Activated CD4-positive, alpha-beta T cell treated with anti-CD3 and anti-CD28 coated beads, Interleukin-2, amount 50 U/mL, for 1 hour (primary cell): Measurements from ENCODE around the gene FAM83E.
"Not testable (repeated sequence)": the region's sequence is repeated elsewhere in the genome, so short reads cannot be mapped to it uniquely, and the experiment has no call there.

Experiments used
- DNase-seq: peaks from one replicate; pipeline ENCODE4 v3.0.0-alpha.2; 2020

Gene FAM83E

DNA sequence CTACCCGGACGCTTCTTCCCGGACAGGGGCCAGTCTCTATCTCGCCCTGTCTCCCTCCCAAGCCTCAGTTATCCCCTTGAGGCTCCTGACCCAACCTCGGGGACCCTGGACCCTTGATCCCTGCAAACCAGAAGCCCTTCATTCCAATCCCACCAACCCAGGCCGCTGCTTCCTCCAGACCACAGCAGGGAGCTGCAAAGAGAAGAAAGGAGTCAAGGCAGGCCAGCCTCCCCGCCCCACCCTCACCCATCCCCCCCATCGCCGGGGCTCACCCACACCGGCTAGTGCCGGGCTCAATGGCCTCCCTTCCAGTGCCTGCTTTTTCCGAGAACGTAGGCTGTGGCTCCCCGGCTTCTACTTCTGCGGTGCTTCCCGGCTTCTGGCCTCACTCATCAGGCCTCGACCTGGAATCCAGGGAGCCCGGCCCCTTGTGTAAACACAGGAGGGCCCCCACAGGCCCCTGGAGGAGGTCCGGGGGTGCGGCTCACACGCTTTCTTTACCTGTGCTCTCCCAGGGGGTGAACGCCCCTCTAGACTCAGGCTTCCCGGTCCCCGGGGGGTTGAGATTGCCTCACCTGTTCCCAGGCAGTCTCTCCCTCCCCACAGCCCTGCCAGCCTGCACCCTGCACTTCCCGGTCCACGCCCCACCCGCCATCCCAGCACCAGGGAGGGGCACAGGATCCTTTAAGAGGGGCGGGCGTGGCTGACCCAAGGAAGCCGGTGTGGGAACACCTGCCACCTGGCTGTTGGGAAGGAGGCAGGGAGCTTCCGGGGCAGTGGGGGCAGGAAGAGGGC, at the start of gene FAM83E:
TSS of gene FAM83E (minus strand) at position 641 of the 795 bp plus-strand sequence. CDS start 1,704 bp downstream, outside the sequence.
- DNase-seq = no peak

DNA sequence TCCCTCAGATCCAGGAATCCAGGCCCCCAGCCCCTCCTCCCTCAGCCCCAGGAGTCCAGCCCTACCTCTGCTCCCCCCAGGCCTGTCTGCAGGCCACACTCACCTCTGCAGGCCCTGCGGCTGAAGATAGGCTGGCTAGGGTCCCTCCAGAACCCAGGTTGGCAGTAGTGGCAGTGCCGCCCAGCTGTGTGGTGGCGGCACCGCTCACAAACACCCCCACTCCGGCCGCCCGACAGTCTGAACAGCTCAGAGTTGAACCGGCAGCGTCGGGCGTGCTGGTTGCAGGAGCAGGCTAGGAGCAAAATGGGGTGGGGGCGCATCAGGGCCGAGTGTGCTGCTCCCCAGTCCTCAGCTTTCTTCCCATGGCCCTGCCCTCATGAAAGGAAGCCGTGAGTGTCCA, 49.6 kb upstream of the FAM83E start:
- DNase-seq = no peak

DNA sequence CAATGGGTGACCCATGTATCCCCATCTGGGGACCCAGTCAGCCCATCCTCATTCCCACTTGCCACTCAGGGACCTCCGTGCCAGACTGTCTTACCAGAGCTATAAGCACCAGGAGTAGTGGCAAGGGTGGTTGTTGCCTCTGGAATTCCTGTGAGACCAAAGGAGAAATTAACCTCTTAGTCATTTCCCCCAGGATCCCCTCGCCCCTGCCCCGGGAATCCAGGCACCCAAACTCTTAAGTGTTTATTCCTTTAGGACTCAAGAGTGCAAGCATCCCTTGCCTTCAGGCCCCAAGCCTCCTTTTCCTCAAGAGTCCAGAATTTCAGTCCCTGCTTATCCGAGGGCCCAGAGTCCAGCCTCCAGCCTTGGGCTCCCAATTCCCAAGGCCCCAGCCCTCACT, 48.8 kb upstream of the FAM83E start:
- no peak for DNase-seq

DNA sequence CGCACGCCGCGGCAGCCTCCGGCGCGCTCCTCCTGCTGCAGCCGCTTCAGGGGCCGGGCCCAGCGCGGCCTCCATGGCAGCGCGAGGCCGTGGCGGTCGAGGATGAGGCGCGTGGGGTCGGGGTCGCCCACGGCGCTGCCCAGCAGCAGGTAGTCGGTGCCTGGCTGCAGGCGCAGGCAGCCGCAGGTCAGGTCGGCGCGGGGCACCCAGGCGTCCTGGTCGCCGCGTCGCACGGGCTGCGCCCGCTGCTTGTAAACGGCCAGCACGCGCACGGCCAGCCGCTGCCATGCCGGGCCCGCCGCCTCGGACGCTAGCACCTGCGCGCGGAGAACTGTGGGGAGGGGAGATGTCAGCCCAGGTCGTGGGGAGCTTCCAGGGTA, 46.8 kb upstream of the FAM83E start:
- DNase-seq = no peak

DNA sequence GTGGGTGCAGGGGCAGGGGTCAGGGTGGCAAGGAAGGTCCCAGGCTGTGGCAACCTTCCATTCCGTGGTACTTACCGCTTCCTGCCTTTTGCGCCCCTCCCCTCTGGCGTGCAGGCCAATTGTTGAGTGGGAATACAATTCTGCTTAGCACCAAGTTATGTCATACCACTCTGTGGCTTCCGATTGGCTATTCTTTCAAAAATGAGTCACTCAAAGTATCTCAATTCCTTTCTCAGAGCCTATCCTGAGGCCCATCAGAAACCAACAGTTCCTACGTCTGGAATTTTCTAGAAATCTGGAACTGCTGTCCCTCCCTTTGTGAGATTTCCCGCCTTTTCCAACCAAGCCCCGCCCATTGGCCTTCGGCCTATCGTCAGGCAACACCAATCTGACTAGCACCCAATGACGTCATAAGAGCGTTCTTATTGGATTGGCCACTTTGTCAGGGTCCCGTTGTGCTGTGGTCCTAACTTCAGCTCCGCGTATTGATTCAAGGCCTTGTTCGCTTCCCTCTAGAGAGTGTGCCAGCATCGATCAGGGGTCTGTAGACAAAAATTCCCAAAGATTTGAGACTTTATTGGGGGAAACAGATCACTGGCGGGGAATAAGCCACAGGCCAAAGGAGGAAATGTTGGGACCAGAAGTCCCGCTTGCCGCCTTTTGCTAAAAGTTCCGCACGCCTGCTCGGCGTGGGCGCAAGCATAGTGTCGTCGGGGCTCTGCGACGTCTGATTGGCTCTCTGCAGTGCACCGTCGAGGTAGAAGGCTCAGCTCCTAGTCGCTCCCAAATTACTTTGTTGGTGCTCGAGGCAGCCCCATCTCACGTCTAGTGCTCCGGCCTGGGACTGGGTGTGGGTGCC, 46.2 kb upstream of the FAM83E start:
- peak; percentile 71 for DNase-seq

DNA sequence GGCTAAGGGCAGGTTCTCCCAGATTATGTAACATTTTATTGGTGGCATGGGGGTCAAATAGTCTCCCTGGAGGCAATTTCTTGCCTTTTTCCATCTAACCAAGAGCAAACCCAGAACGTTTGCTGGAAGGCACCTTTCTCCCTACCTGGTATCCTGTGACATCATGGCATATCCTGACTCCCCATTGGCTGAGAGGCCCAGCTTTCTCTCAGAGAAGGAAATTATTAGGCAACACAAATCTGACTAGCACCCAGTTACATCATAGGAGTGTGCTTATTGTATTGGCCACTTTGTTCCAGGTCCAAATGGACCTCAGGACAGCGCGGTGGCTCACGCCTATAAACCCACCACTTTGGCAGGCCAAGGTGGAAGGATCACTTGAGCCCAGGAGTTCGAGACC, 44.9 kb upstream of the FAM83E start:
- no peak for DNase-seq

DNA sequence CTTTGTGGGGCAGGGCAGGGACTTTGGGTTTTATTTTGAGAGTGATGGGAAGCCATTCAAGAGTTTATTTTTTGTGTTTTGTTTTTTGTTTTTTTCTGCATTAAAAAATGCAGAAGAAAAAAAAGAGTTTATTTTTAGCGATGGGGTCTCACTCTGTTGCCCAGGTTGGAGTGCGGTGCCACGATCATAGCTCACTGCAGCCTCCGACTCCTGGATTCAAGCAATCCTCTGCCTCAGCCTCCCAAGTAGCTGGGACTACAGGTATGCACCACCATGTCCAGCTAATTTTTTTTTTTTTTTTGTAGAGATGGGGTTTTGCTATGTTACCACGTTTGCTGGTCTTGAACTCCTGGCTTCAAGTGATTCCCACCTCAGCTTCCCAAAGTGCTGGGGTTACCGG, 43.6 kb upstream of the FAM83E start:
- DNase-seq = no peak

DNA sequence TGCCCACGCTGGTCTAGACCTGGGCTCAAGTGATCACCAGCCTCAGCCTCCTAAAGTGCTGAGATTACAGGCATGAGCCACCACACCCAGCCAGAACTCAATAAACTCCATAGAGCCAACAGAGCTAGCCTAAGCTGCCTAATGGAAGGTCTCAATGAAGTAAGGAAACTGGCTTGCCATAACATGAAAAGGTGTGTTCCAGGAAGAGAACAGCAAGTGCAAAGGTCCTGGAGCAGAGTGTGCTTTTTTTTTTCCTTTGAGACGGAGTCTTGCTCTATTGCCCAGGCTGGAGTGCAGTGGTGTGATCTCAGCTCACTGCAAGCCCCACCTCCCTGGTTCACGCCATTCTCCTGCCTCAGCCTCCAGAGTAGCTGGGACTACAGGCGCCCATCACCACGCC, 43.0 kb upstream of the FAM83E start:
- not testable (repeated sequence) for DNase-seq

DNA sequence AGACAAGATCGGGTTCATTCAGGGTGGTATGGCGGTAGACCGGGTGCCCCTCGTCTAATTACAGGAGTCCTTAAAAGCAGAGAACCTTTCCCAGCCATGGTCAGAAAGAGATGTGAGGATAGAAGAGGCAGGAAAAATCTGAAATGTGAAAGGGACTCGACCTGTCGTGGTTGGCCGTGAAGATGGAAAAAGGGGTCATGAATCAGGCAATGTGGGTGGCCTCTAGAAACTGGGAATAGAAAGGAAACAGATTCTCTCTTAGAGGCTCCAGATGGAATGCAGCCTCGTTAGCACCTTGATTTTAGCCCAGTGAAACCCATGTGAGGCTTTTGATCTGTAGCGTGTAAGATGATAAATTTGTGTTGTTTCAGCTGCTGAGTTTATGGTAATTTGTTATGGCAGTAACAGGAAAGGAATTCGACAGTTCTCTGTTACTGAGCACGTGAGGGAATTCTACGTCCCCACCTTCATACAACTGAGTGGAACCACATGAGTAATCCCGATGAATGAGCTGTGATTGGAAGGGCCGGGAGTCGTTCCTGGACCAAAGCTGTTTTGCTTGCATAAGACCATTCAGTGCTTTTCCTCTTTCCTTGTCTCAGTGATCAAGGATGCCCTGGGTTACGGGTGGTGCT, 42.1 kb upstream of the FAM83E start:
- no peak for DNase-seq

DNA sequence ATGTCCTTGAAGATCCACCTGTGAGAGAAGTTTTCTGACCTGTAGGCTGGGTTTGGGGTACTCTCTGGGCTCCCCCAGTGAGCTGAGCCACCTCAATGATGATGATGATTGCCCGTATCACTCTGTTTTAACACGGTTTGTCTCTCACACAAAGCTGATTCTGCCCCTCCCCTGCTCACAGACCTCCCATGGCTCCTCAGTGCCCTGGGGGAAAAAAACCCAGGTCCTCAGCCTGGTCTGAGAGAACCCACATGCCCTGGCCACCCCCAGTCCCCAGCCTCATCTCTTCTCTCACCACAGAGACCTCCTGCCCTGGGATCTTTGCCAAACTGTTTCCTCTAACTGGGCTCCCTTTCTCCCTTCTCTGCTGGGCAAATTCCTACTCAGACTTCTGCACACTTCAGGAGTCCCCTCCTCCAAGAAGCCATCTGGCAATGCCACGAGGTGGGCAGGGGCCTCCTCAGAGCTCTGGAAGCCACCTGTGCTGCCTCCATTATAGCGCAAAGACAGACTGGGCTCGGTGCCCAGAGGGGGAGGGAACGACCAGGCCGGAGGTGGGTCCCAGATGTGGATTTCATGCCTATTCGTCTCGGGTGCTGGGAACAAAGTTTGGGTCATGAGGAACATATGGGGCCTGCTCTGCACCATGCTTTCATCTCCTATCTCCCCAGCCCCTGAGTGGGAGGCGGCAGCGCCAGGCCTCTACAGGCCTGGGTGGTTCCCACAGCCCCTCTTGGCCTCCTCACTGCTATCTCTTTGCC, 39.6 kb upstream of the FAM83E start:
- no peak for DNase-seq

DNA sequence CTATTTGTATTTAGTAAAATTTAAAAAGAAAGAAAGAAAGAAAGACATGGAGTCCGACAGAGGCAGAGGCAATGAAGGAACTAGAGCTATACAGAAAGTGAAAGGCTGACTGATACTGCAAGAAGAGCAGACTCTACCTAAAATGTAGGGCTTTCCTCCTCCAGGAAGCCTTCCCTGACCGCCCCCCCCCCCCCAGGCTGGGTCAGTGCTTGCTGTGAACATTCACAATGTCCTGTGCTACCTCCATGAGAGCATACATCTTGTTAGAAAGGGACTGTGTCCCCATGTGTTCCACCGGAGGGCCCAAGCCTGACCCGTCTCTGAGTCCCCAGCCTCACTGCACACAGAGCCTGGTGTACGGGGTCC, 36.8 kb upstream of the FAM83E start:
- no peak for DNase-seq

DNA sequence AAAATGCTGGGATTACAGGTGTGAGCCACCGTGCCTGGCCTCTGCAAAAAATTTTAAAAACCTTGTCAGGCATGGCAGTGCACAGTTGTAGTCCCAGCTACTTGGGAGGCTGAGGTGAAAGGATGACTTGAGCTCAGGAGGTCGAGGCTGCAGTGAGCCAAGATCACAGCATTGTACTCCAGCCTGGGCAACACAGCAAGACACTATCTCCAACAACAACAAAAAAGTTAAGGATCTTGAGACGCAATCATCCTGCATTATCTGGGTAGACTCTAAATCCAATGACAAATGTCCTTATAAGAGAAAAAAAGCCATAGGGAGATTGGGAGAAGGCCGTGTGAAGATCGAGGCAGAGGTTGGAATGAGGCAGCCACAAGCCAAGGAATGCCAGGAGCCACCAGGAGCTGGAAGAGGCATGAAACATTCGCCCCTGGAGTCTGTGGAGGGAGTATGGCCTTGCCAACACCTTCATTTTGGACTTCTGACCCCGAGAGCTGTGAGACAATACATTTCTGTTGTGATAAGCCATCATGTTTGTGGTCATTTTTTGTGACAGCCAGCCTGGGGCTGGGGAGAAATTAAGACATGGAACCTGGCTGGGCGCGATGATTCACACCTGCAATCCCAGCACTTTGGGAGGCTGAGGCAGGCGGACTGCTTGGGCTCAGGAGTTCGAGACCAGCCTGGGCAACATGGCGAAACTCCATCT, 36.3 kb upstream of the FAM83E start:
- no peak for DNase-seq

DNA sequence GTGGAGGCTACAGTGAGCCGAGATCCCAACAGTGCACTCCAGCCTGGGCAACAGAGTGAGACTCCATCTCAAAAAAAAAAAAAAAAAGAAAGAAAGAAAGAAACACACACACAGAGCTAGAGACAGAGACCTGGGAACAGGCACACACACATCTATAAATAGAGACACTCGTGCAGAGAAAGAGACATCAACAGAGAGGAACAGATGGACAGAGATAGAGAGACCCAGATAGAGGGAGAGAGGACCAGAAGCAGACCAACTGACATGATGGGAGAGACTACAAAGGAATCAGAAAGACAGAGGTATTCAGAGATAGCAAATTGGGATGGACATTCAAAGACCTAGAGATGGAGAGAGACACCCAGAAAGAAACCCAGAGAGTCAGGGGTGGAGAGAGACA, 33.3 kb upstream of the FAM83E start:
- no peak for DNase-seq

DNA sequence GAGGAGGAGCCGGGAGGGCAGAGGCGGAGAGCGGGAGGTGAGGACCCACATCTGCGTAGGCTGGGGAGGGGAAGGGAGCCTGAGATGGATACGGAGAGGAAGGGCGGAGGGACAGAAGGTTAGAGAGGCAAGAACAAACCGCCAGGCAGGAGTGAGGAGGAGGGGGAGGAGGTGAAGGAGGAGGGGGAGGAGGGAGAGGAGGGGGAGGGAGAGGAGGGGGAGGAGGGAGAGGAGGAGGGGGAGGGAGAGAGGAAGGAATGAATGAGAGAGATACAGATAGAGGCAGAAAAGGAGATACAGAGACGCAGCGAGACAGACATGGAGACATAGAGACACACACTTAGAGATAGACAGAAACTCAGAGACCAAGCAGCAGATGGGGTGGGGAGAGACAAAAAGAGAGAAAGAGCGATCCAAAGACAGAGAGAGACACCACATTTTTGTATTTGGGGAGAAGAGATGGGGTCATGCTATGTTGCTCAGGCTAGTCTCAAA, 31.9 kb upstream of the FAM83E start:
- no peak for DNase-seq

DNA sequence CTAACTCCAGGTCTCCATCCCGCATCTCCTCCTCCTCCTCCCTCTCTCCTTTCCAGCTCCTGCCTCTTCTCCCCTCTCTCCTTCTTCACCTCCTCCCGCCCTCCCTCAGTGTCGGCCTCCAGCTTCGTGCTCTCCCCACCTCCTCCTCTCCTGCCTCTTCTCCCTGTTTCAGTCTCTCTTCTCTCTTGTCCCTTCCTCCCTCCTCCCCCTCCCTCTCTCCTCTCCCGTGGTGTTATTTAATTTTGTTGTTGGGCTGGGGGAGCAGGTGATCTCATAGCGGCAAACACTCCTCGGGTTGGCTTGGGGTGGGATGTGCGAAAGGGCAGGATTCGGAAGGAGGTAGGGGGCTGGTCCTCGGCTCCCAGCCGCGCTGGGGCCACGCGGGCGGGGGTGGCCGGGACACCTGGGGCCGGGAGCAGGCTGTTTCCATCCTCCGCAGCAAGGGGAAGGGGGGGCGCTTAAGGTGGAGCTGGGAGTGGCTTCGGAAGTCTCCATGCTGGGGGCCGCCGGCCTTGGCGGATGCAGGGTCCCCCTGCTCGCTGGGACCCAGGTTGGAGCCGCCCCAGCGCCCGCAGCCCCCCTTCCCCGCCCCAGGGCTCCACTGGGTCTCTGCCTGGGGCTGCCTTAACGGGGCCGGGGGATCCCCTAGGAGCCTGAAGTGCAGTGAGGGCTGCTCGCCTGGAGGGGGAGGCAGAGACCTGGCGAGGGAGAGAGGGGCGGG, 31.3 kb upstream of the FAM83E start, which contains the start of gene CA11:
TSS of gene CA11 (minus strand) at position 187 of the 721 bp plus-strand sequence. CDS start 555 bp downstream, outside the sequence.
- DNase-seq = peak; percentile 91

DNA sequence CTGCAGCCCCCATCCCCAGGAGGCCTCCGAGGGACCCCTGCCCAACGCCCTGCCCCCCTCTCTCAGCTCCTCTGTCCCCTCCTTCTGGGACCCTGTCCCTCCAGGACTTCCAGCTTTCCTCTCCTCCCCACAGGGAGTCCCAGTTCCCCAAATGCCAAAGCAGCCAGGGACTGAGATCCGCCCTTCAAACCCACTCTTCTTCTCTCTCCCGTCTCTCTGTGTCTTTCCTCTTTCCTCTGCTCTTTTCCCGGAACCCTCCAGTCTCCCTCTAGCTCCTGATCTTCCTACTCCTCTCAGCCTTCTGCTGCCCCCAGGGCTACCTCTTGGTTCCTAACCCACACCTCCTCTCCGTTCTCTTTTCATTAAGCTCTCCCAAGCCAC, 30.7 kb upstream of the FAM83E start:
- no peak for DNase-seq

DNA sequence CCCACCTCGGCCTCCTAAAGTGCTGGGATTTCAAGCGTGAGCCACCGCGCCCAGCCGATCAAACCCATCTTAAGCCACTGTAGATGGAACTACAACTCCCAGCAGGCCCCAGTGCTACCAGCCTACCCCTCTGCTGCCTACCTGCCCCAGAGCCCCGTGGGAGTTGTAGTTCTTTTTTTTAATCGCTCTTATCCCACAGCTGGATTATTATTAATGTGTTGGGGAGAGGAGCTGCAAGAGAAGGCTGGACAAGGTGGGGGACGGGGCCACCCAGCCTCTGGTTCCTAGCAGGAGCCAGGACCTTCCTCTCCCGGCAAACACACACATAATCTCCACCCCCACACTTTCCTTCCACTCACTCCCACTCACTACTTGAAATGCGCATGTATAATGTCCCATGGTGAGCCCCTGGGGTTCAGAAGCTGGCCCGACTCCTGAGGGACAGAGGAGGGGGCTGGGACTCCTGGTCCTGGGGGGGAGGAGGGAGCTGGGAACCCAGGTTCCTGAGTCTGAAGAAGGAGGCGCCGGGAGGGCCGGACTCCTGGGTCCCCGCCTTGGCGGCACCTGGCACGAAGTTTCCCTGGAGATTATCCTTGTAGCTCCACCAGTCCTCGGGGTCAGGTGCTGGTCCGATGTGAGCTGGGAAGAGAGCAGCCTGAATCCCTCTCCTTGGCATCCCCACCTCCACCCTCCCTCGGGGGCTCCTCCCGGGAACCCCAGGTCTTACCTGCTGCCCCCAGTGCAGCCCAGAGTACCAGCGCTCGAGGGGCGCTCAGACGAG, 30.2 kb upstream of the FAM83E start:
- peak; percentile 72 for DNase-seq

DNA sequence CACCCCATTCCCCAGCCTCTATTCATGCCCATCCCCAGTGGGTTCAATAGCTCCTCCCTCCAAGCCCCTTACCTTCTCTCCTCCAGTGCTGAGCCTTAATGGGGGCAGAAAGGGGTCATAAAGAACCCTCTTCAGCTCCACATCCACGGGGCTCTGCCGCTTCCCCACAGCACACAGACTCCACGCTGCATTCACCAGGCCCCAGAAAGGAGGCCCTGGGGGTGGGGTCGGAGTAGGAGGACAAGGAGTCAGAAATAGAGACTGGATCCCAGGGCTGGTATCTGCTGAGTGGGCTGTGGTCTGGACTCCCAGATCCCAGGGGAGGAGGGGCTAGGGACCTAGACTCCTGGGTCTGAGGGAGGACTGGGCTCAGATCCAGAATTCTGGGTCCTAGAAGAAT, 29.5 kb upstream of the FAM83E start:
- no peak for DNase-seq

DNA sequence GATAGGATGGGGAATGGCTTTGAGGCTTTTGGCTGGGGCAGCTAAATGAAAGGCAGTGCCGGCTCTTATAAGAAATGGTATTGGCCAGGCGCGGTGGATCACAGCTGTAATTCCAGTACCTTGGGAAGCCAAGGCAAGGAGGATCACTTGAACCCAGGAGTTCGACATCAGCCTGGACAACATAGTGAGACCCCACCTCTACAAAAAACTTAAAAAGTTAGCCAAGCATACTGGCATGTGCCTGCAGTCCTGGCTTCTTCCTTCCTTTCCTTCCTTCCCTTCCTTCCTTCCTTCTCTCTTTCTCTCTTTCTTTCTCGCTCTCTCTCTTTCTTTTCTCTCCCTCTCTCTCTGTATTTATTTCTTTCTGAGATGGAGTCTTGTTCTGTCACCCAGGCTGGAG, 28.0 kb upstream of the FAM83E start:
- DNase-seq = no peak

DNA sequence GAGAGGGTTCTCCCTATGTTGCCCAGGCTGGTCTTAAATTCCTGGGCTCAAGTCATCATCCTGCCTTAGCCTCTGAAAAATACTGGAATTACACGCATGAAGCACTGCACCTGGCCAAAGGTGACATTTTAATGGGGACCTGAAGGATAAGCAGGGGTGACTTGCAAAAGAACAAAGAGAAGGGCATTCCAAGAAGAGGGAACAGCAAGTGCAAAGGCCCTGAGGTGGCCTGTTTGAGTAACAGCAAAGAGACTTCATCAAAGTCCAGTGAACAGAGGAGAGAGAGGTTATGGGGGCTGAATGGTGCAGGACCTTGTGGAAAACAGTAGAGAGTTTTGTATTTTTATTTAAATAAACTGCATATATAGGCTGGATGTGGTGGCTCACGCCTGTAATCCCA, 27.0 kb upstream of the FAM83E start:
- no peak for DNase-seq
